GM12878 (cell line): ENCODE measurements around the gene TOR1AIP1. TPM values are rescaled to one million over a fixed set of nuclear protein-coding genes. Genes with fewer than 3 reads are reported as not detected.

Source experiments
- ATAC-seq: fragments of 200-7000 bp; cut with Tn5 transposase; 3 replicates; pipeline ENCODE4 v1.9.1; 2020; ENCODE audit warnings: mild to moderate bottlenecking, moderate library complexity
- BruUV-seq: library from RNA; stranded (reverse); fragments of 400-500 nt; replicated peaks from 2 replicates; lab custom pipeline; 2021; lab: Mats Ljungman, UMichigan
- CTCF ChIA-PET: fragments of 300-600 bp; sonication (Branson Sonifier 250); formaldehyde crosslinking; extraction: SDS; loops from one replicate; lab custom pipeline; 2021; ENCODE audit warnings: inconsistent platforms; lab: Yijun Ruan, JAX
- POLR2A ChIA-PET: fragments of 350-600 bp; formaldehyde crosslinking; extraction: SDS; loops from one replicate; lab custom pipeline; 2021; ENCODE audit warnings: inconsistent platforms; lab: Charles Lee
- RAD21 ChIA-PET: fragments of 300-600 bp; sonication (Branson Sonifier 250); formaldehyde crosslinking; loops from one replicate; lab custom pipeline; 2023; ENCODE audit warnings: antibody characterized with exemption; ENCODE audit not compliant: unreplicated experiment; lab: Charles Lee
- SMC1A ChIA-PET: fragments of 300-600 bp; sonication (Branson Sonifier 250); formaldehyde crosslinking; loops from one replicate; lab custom pipeline; 2023; ENCODE audit not compliant: unreplicated experiment, uncharacterized antibody; lab: Charles Lee
- DNase-seq: peaks from one replicate; pipeline ENCODE4 v3.0.0-alpha.2; 2011; ENCODE audit warnings: low read depth, low spot score
- FAIRE-seq: peaks from 3 replicates; lab custom pipeline; 2011; peaks lifted over from hg19 to GRCh38; lab: Jason Lieb, UNC
- H2AFZ ChIP-seq: 2 replicates; pipeline ENCODE4 v1.6.0; 2011; ENCODE audit warnings: low read depth, low read length, control low read depth; ENCODE audit not compliant: control insufficient read depth
- H3K27ac ChIP-seq: 2 replicates; pipeline ENCODE4 v1.5.1; 2011; ENCODE audit warnings: control low read depth; ENCODE audit not compliant: control insufficient read depth, insufficient read depth
- H3K27me3 ChIP-seq, 2 experiments: replicated peaks in 1 of 2; 2 replicates each; pipeline versions ENCODE4 v1.6.0 to v1.6.1; 2011; ENCODE audit warnings: low read length in 1 of 2; ENCODE audit not compliant: control insufficient read depth in 2 of 2, insufficient read depth in 2 of 2
- H3K36me3 ChIP-seq, 2 experiments: 2 replicates each; pipeline ENCODE4 v1.5.1; 2011; ENCODE audit warnings: low read length in 1 of 2; ENCODE audit not compliant: control insufficient read depth in 2 of 2, insufficient read depth in 2 of 2
- H3K4me1 ChIP-seq: 2 replicates; pipeline ENCODE4 v1.6.1; 2011; ENCODE audit warnings: mild to moderate bottlenecking, low read length, moderate library complexity, mixed read lengths; ENCODE audit not compliant: control insufficient read depth, insufficient read depth
- H3K4me2 ChIP-seq: 2 replicates; pipeline ENCODE4 v1.6.0; 2011; ENCODE audit warnings: control low read depth; ENCODE audit not compliant: control insufficient read depth, insufficient read depth
- H3K4me3 ChIP-seq: fragments of 200-600 bp; sonication (generic); 2 replicates; pipeline ENCODE4 v1.5.1; 2016
- H3K79me2 ChIP-seq: 2 replicates; pipeline ENCODE4 v1.6.0; 2011; ENCODE audit warnings: low read length; ENCODE audit not compliant: control insufficient read depth, insufficient read depth
- H3K9ac ChIP-seq: 2 replicates; pipeline ENCODE4 v1.8.0; 2011; ENCODE audit warnings: low read length, control low read depth, mixed read lengths; ENCODE audit not compliant: control insufficient read depth, insufficient read depth
- H3K9me3 ChIP-seq: replicated peaks from 3 replicates; pipeline ENCODE4 v1.5.1; 2011; ENCODE audit warnings: mild to moderate bottlenecking, low read length; ENCODE audit not compliant: control insufficient read depth, insufficient read depth
- H4K20me1 ChIP-seq: 2 replicates; pipeline ENCODE4 v1.6.0; 2011; ENCODE audit not compliant: control insufficient read depth, insufficient read depth
- ASH2L ChIP-seq: fragments of 300-600, 200-600 bp; sonication (generic); IDR thresholded peaks from 2 replicates; pipeline ENCODE4 v1.6.1; 2017; ENCODE audit warnings: low read depth, mild to moderate bottlenecking, borderline replicate concordance
- BCLAF1 ChIP-seq: fragments of 450-650 bp; IDR thresholded peaks from 2 replicates; pipeline ENCODE4 v1.6.1; 2017; ENCODE audit warnings: antibody characterized with exemption, mild to moderate bottlenecking, moderate library complexity
- CBFB ChIP-seq: IDR thresholded peaks from 2 replicates; pipeline ENCODE4 v1.6.1; 2016; ENCODE audit warnings: antibody characterized with exemption, low read depth
- FOXM1 ChIP-seq: IDR thresholded peaks from 2 replicates; pipeline ENCODE4 v1.6.1; 2012; ENCODE audit warnings: low read depth, mild to moderate bottlenecking, inconsistent platforms, low read length, moderate library complexity
- IKZF1 ChIP-seq: fragments of 450-650 bp; conservative IDR thresholded peaks from 2 replicates; pipeline ENCODE4 v1.6.1; 2017; ENCODE audit warnings: antibody characterized with exemption, mild to moderate bottlenecking
- MTA3 ChIP-seq: IDR thresholded peaks from 2 replicates; pipeline ENCODE4 v1.6.1; 2012; ENCODE audit warnings: low read length, inconsistent platforms, borderline replicate concordance
- NBN ChIP-seq: fragments of 450-650 bp; IDR thresholded peaks from 2 replicates; pipeline ENCODE4 v1.6.1; 2016
- NKRF ChIP-seq: fragments of 450-650 bp; conservative IDR thresholded peaks from 2 replicates; pipeline ENCODE4 v1.6.1; 2017; ENCODE audit warnings: mild to moderate bottlenecking, moderate library complexity
- NR2F1 ChIP-seq: fragments of 450-650 bp; conservative IDR thresholded peaks from 2 replicates; pipeline ENCODE4 v1.6.1; 2017; ENCODE audit warnings: mild to moderate bottlenecking
- PAX8 ChIP-seq: fragments of 450-650 bp; IDR thresholded peaks from 2 replicates; pipeline ENCODE4 v1.6.1; 2017; ENCODE audit warnings: mild to moderate bottlenecking, moderate library complexity
- RAD51 ChIP-seq: fragments of 450-650 bp; IDR thresholded peaks from 2 replicates; pipeline ENCODE4 v1.6.1; 2016; ENCODE audit warnings: moderate library complexity, mild to moderate bottlenecking, inconsistent platforms
- ZNF24 ChIP-seq: fragments of 450-650 bp; IDR thresholded peaks from 2 replicates; pipeline ENCODE4 v1.6.1; 2017; ENCODE audit warnings: antibody characterized with exemption, mild to moderate bottlenecking
- WGBS: methylation state at CpG from one replicate; pipeline ENCODE4 v1.1.6; 2016; ENCODE audit warnings: low lambda C conversion rate; ENCODE audit not compliant: insufficient replicate concordance, insufficient coverage; ENCODE audit errors: missing lambda C conversion rate; 5-methylcytosine and 5-hydroxymethylcytosine counted together
- in situ Hi-C: fragments of 300-500 bp; cut with MboI; formaldehyde crosslinking; loops from 9 replicates; pipeline ENCODE4 v1.14.3; 2018; ENCODE audit warnings: mixed read lengths
- intact Hi-C: fragments of 100-400 bp; cut with micrococcal nuclease; formaldehyde crosslinking; loops from one replicate; pipeline ENCODE4 v1.14.2; 2022; ENCODE audit not compliant: unreplicated experiment
- polyA plus RNA-seq, 11 experiments: library from polyadenylated mRNA; depleted of rRNA in 4 of 11; unstranded in 6 of 11; stranded (reverse) in 5 of 11; fragments of >200 nt; fragmentation: Nextera tagmentation in 4 of 11; fragmentation: Illumina TruSeq in 1 of 11; extraction: Ambion mirVana in 4 of 11; extraction: Trizol in 1 of 11; gene quantifications; 1 replicate in 1 of 11; 2 replicates in 10 of 11; pipeline versions ENCODE4 v1.2.1 to v1.2.3, GENCODE V29; 2011 to 2016; ENCODE audit warnings: inconsistent platforms in 2 of 11, missing spikeins in 2 of 11, low read depth in 1 of 11
- total RNA-seq, 4 experiments: library from RNA; depleted of rRNA in 3 of 4; stranded (reverse); fragments of >200 nt in 3 of 4; fragmentation: Illumina TruSeq in 1 of 4; extraction: Trizol in 1 of 4; gene quantifications; 2 replicates each; pipeline versions ENCODE4 v1.2.1 to v1.2.3, GENCODE V29; 2013 to 2021

Gene TOR1AIP1
- total and polyA plus RNA-seq, 10 of the 15 experiments (the other 5 are each of a cell fraction or from before 2014, with no cell fraction given), result 14.8 to 36.0 (median 25.8) TPM

GRCh38 chr1:179873438-179873851, 8.6 kb upstream of the TOR1AIP1 start:
- ChIA-PET CTCF (no interaction called here), SMC1A (interaction anchor here (1.0 to 1.9 kb wide), 3 partner anchors 9 to 306 kb away, joined by 3 to 6 read pairs (median 4); no protein-coding TSS in a partner anchor), RAD21 (interaction anchor here (0.6 kb wide), 1 partner anchor 167 kb away, joined by 3 read pairs; no protein-coding TSS in a partner anchor), POLR2A (interaction anchor here (0.8 kb wide), 1 partner anchor 10 kb away, joined by 4 read pairs; no protein-coding TSS in a partner anchor)
- Histone ChIP-seq H3K79me2 (peaks cover 59% of the 10 kb centered on the region), H2AFZ (no peak overlapping the region), H3K4me3 (no peak overlapping the region), H3K36me3 (no peaks in the 10 kb centered on the region; a peak in 1 of 4 replicates), H3K4me2 (no peak overlapping the region), H4K20me1 (no peaks in the 10 kb centered on the region), H3K27ac (no peak overlapping the region), H3K4me1 (peaks cover 4% of the 10 kb centered on the region; the same call in 1 of the 2 replicates), H3K9ac (no peak overlapping the region), H3K9me3 (no peaks in the 10 kb centered on the region), H3K27me3 (no peaks in the 10 kb centered on the region)
- intact Hi-C loops (no loop called here), in situ Hi-C loops (loop anchor here (5.0 to 25.0 kb wide), 2 partner anchors 304 to 614 kb away; no protein-coding TSS in a partner anchor)
- DNase-seq (no peak), ATAC-seq (no peak), FAIRE-seq (no peak)
- no TSS peak for BruUV-seq
- no peak for TF ChIP-seq IKZF1
- TF ChIP-seq ASH2L, result no peak
- TF ChIP-seq NKRF, result no peak
- no peak for TF ChIP-seq NR2F1
- TF ChIP-seq BCLAF1, result no peak
- TF ChIP-seq MTA3, result no peak
- TF ChIP-seq ZNF24, result no peak
- TF ChIP-seq PAX8, result no peak
- no peak for TF ChIP-seq FOXM1
- no peak for TF ChIP-seq CBFB
- TF ChIP-seq NBN, result no peak
- TF ChIP-seq RAD51, result no peak
- WGBS, result 98% methylated on average over 2 of the region's 2 CpGs
